H1 (cell line): Measurements from ENCODE around the gene FOSL1. TPM values are rescaled to one million over a fixed set of nuclear protein-coding genes. Genes with fewer than 3 reads are reported as not detected.

Experiments
- CTCF ChIA-PET: fragments of 300-600 bp; sonication (Branson Sonifier 250); formaldehyde crosslinking; loops from one replicate; lab custom pipeline; 2021; ENCODE audit not compliant: partially characterized antibody; lab: Charles Lee
- POLR2A ChIA-PET: fragments of 300-600 bp; sonication (Branson Sonifier 250); formaldehyde crosslinking; loops from one replicate; lab custom pipeline; 2021; ENCODE audit warnings: inconsistent platforms; ENCODE audit not compliant: partially characterized antibody; lab: Charles Lee
- DNase-seq, 2 experiments: peaks; one replicate each; pipeline versions ENCODE4 v3.0.0 to v3.0.0-alpha.2; 2010 to 2022; ENCODE audit warnings: low spot score in 2 of 2, low read depth in 1 of 2, mixed read lengths in 1 of 2
- FAIRE-seq: peaks from 2 replicates; lab custom pipeline; 2011; peaks lifted over from hg19 to GRCh38; lab: Jason Lieb, UNC
- H2AFZ ChIP-seq: 2 replicates; pipeline ENCODE4 v1.8.1; 2012; ENCODE audit warnings: low read length, inconsistent platforms
- H2AK5ac ChIP-seq: 2 replicates; pipeline ENCODE4 v1.6.1; 2013; ENCODE audit warnings: low read depth, low read length
- H2BK120ac ChIP-seq: replicated peaks from 2 replicates; pipeline ENCODE3; 2013; ENCODE audit warnings: low read depth, low read length, inconsistent platforms
- H2BK12ac ChIP-seq: 2 replicates; pipeline ENCODE4 v1.6.1; 2013; ENCODE audit warnings: low read depth, low read length
- H2BK15ac ChIP-seq: 2 replicates; pipeline ENCODE4 v1.6.1; 2013; ENCODE audit warnings: low read length
- H2BK20ac ChIP-seq: 2 replicates; pipeline ENCODE4 v1.6.1; 2013; ENCODE audit warnings: low read length
- H2BK5ac ChIP-seq: 2 replicates; pipeline ENCODE4 v1.6.1; 2013; ENCODE audit warnings: low read depth, low read length
- H3K14ac ChIP-seq: 2 replicates; pipeline ENCODE4 v1.6.1; 2013; ENCODE audit warnings: inconsistent platforms; ENCODE audit not compliant: insufficient read length
- H3K18ac ChIP-seq: 2 replicates; pipeline ENCODE4 v1.6.1; 2013; ENCODE audit warnings: low read length; ENCODE audit errors: extremely low read depth
- H3K23ac ChIP-seq: 2 replicates; pipeline ENCODE4 v1.6.1; 2013; ENCODE audit warnings: inconsistent platforms; ENCODE audit not compliant: insufficient read length
- H3K23me2 ChIP-seq: 2 replicates; pipeline ENCODE4 v1.6.1; 2013; ENCODE audit warnings: low read depth, low read length
- H3K27ac ChIP-seq: 2 replicates; pipeline ENCODE4 v1.6.1; 2011; ENCODE audit warnings: low read depth, low read length, inconsistent platforms
- H3K27me3 ChIP-seq, 4 experiments: replicated peaks in 1 of 4; 1 replicate in 1 of 4; 2 replicates in 3 of 4; pipeline versions ENCODE4 v1.6.1 to v1.8.1; 2011 to 2013; ENCODE audit warnings: low read length in 3 of 4, mild to moderate bottlenecking in 3 of 4, inconsistent platforms in 2 of 4, mixed read lengths in 2 of 4, moderate library complexity in 1 of 4; ENCODE audit not compliant: control insufficient read depth in 3 of 4, insufficient read depth in 3 of 4; ENCODE audit errors: extremely low read depth in 1 of 4
- H3K36me3 ChIP-seq, 4 experiments: 2 replicates each; pipeline versions ENCODE4 v1.6.1 to v1.8.1; 2011 to 2013; ENCODE audit warnings: mild to moderate bottlenecking in 4 of 4, low read length in 3 of 4, moderate library complexity in 2 of 4, control low read depth in 1 of 4, inconsistent platforms in 1 of 4; ENCODE audit not compliant: insufficient read depth in 4 of 4, control insufficient read depth in 2 of 4
- H3K4ac ChIP-seq: replicated peaks from 2 replicates; pipeline ENCODE3; 2013; ENCODE audit warnings: low read length, low read depth, mixed read lengths, inconsistent platforms; ENCODE audit not compliant: insufficient read length
- H3K4me1 ChIP-seq, 4 experiments: replicated peaks in 1 of 4; 1 replicate in 1 of 4; 2 replicates in 3 of 4; pipeline versions ENCODE4 v1.6.1 to v1.8.1; 2011 to 2013; ENCODE audit warnings: low read length in 3 of 4, inconsistent platforms in 2 of 4, mixed read lengths in 1 of 4; ENCODE audit not compliant: insufficient read depth in 4 of 4, control insufficient read depth in 3 of 4
- H3K4me2 ChIP-seq, 2 experiments: 2 replicates each; pipeline versions ENCODE4 v1.6.1 to v1.8.1; 2011 to 2013; ENCODE audit warnings: low read depth in 2 of 2, low read length in 2 of 2, control low read depth in 1 of 2, inconsistent platforms in 1 of 2, mild to moderate bottlenecking in 1 of 2; ENCODE audit not compliant: insufficient read depth in 1 of 2
- H3K4me3 ChIP-seq, 4 experiments: fragments of 200-600, 300-600 bp in 1 of 4; sonication (generic), shearing (Covaris generic), sonication (Bioruptor Twin) in 1 of 4; 2 replicates each; pipeline versions ENCODE4 v1.5.1 to v1.8.1; 2011 to 2016; ENCODE audit warnings: low read length in 4 of 4, low read depth in 3 of 4, control low read depth in 2 of 4, inconsistent platforms in 2 of 4, mild to moderate bottlenecking in 2 of 4, mixed read lengths in 1 of 4, moderate library complexity in 1 of 4; ENCODE audit not compliant: insufficient read depth in 2 of 4; ENCODE audit errors: extremely low read depth in 1 of 4
- H3K56ac ChIP-seq: replicated peaks from 2 replicates; pipeline ENCODE3; 2013; ENCODE audit warnings: low read depth, mild to moderate bottlenecking, mixed read lengths, low read length, inconsistent platforms; ENCODE audit not compliant: insufficient read length
- H3K79me1 ChIP-seq: 2 replicates; pipeline ENCODE4 v1.6.1; 2013; ENCODE audit warnings: low read depth, low read length, control low read depth
- H3K79me2 ChIP-seq, 2 experiments: 2 replicates each; pipeline versions ENCODE4 v1.6.1 to v1.8.1; 2012 to 2013; ENCODE audit warnings: low read length in 2 of 2, mild to moderate bottlenecking in 2 of 2, inconsistent platforms in 1 of 2; ENCODE audit not compliant: insufficient read depth in 2 of 2, control insufficient read depth in 1 of 2
- H3K9ac ChIP-seq, 4 experiments: replicated peaks in 1 of 4; 1 replicate in 1 of 4; 2 replicates in 3 of 4; pipeline versions ENCODE4 v1.6.1 to v1.8.1; 2011 to 2013; ENCODE audit warnings: low read depth in 3 of 4, low read length in 3 of 4, control low read depth in 2 of 4, mild to moderate bottlenecking in 2 of 4, moderate library complexity in 2 of 4, inconsistent platforms in 1 of 4; ENCODE audit errors: extremely low read depth in 1 of 4
- H3K9me3 ChIP-seq, 2 experiments: 2 replicates each; pipeline versions ENCODE4 v1.6.1 to v1.8.1; 2012 to 2013; ENCODE audit warnings: mild to moderate bottlenecking in 2 of 2, moderate library complexity in 2 of 2, control low read depth in 1 of 2, inconsistent platforms in 1 of 2, low read depth in 1 of 2, low read length in 1 of 2, mixed read lengths in 1 of 2; ENCODE audit not compliant: insufficient read depth in 2 of 2
- H4K20me1 ChIP-seq, 2 experiments: replicated peaks in 1 of 2; 2 replicates each; pipeline versions ENCODE3 to v1.8.1; 2011 to 2013; ENCODE audit warnings: inconsistent platforms in 2 of 2, low read length in 2 of 2, mild to moderate bottlenecking in 1 of 2; ENCODE audit not compliant: insufficient read depth in 2 of 2, control insufficient read depth in 1 of 2
- H4K5ac ChIP-seq: 2 replicates; pipeline ENCODE4 v1.6.1; 2013; ENCODE audit warnings: low read length, low read depth, mixed read lengths, inconsistent platforms; ENCODE audit not compliant: insufficient read length
- H4K8ac ChIP-seq: 2 replicates; pipeline ENCODE4 v1.8.0; 2013; ENCODE audit warnings: mild to moderate bottlenecking, moderate library complexity, low read length, inconsistent platforms; ENCODE audit not compliant: insufficient read depth; ENCODE audit errors: extremely low read depth
- H4K91ac ChIP-seq: replicated peaks from 2 replicates; pipeline ENCODE3; 2013; ENCODE audit warnings: low read length, mixed read lengths, inconsistent platforms; ENCODE audit not compliant: insufficient read length
- RBBP5 ChIP-seq: IDR thresholded peaks from 2 replicates; pipeline ENCODE4 v1.7.1; 2012; ENCODE audit warnings: low read depth, mild to moderate bottlenecking, inconsistent platforms, low read length, moderate library complexity, borderline replicate concordance
- RFX5 ChIP-seq: IDR thresholded peaks from 2 replicates; pipeline ENCODE4 v1.6.1; 2011; ENCODE audit warnings: low read depth, low read length, improper control_type of control experiment, borderline replicate concordance
- YY1 ChIP-seq: IDR thresholded peaks from 2 replicates; pipeline ENCODE4 v1.6.1; 2011; ENCODE audit warnings: low read depth, mild to moderate bottlenecking, low read length
- WGBS, 2 experiments: shearing (Covaris generic) in 1 of 2; methylation state at CpG; one replicate each; pipeline versions ENCODE4 v1.1.6 to v1.1.7; 2013 to 2015; ENCODE audit warnings: low lambda C conversion rate in 2 of 2, mixed read lengths in 2 of 2, inconsistent platforms in 1 of 2, low coverage in 1 of 2, missing lambda C conversion rate in 1 of 2; ENCODE audit not compliant: insufficient replicate concordance in 2 of 2, insufficient coverage in 1 of 2, insufficient read length in 1 of 2; ENCODE audit errors: extremely low coverage in 1 of 2, missing lambda C conversion rate in 1 of 2; 5-methylcytosine and 5-hydroxymethylcytosine counted together
- polyA plus RNA-seq, 7 experiments: library from polyadenylated mRNA; depleted of rRNA in 3 of 7; stranded (reverse) in 5 of 7; unstranded in 2 of 7; fragments of >200 nt in 5 of 7; fragments of 200-250 nt in 2 of 7; gene quantifications; 1 replicate in 5 of 7; 2 replicates in 1 of 7; 4 replicates in 1 of 7; pipeline versions ENCODE4 v1.2.1 to v1.2.3, GENCODE V29; 2011 to 2013; ENCODE audit warnings: missing spikeins in 2 of 7, mixed read lengths in 2 of 7
- total RNA-seq: library from RNA; stranded (reverse); fragmentation: NEBNext Ultra II Directional; extraction: Animal tissue kit (Norgen Biotek cat#: 25700); gene quantifications from 2 replicates; pipeline ENCODE4 v1.2.1, GENCODE V29; 2021

The FOSL1 gene
- total and polyA plus RNA-seq, 2 of the 8 experiments (the other 6 are each of a cell fraction or from before 2014, with no cell fraction given): 6.3 to 7.2 TPM

DNA sequence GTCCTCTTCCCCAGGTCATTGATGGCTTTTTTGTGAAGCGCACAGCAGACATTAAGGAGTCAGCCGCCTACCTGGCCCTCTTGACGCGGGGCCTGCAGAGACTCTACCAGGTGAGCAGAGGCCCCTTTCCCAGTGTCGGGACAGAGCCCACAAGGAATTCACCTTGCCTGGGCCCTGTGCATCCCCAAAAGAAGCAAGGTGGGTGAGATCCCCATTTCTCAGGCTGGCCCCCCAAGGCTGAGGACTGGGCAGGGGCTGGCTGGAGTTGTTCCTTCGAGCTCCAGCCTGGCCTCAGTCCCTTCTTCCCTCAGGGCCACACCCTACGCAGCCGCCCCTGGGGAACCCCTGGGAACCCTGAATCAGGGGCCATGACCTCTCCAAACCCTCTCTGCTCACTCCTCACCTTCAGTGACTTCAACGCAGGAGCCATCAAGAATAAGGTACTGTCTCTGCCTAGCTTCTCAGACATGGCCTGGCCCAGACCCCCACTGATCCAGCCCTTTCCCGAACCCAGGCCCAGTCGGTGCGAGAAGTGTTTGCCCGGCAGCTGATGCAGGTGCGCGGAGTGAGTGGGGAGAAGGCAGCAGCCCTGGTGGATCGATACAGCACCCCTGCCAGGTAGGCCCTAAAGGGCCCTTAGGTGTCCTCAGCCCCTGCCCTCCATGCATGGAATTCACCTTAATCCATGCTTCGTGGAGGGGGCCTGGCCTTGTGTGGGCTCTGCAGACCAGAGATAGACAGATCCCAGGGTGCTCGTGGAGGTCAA lies 35.3 kb downstream of the FOSL1 start:
- H3K4ac ChIP-seq: no peak overlapping the region
- ChIA-PET POLR2A (interaction anchor here (38.3 to 39.7 kb wide), 2 partner anchors 9 to 10 kb away, joined by 1071 read pairs; partner anchors contain the start of genes CCDC85B, CFL1, CTSW and EFEMP2), CTCF (interaction anchor here (7.9 to 9.9 kb wide), 2 partner anchors 15 to 23 kb away, joined by 98 to 191 read pairs; partner anchors contain the start of genes CCDC85B and FIBP)
- peaks cover 5 to 17% (median 14%) of the 10 kb centered on the region in 4 experiments for H3K36me3 ChIP-seq
- H3K23ac ChIP-seq: no peak overlapping the region
- FAIRE-seq: no peak
- peaks cover 0 to 5% of the 10 kb centered on the region in 2 experiments; a peak in 1 of 4 replicates for H3K79me2 ChIP-seq
- no peak overlapping the region for H3K9ac ChIP-seq
- no peak overlapping the region for H3K56ac ChIP-seq
- no peak overlapping the region for H4K5ac ChIP-seq
- H2BK20ac ChIP-seq: no peak overlapping the region
- no peak overlapping the region for H2AFZ ChIP-seq
- no peak overlapping the region for H2BK120ac ChIP-seq
- H2BK12ac ChIP-seq: no peak overlapping the region
- peaks cover 0 to 10% (median 2%) of the 10 kb centered on the region in 4 experiments; a peak in 3 of 7 replicates for H3K27me3 ChIP-seq
- H3K4me1 ChIP-seq: peaks cover 0 to 10% (median 7%) of the 10 kb centered on the region in 4 experiments; a peak in 5 of 7 replicates
- no peak overlapping the region for H3K14ac ChIP-seq
- 88% methylated on average over 18 of the region's 18 CpGs; no CpG with 5 or more reads in 1 of the 2 experiments for WGBS, 2 experiments
- no peaks in the 10 kb centered on the region for H3K9me3 ChIP-seq
- H3K4me2 ChIP-seq: no peak overlapping the region
- H3K27ac ChIP-seq: no peak overlapping the region
- no peak overlapping the region for H3K4me3 ChIP-seq
- TF ChIP-seq RBBP5 (no peak), RFX5 (no peak), YY1 (no peak)
- TF ChIP-seq, all 59 proteins: peak for 0
- Histone ChIP-seq H4K8ac (no peak overlapping the region), H4K91ac (no peak overlapping the region), H3K18ac (no peak overlapping the region), H4K20me1 (no peaks in the 10 kb centered on the region), H3K23me2 (peaks cover 16% of the 10 kb centered on the region), H2BK15ac (no peak overlapping the region), H3K79me1 (no peaks in the 10 kb centered on the region; the same call in 1 of the 2 replicates), H2BK5ac (no peak overlapping the region), H2AK5ac (no peak overlapping the region)
- no peak for DNase-seq
